HG03280 (cell line): ENCODE data around the gene LDLRAD4.

Experiments
- ATAC-seq: cut with Tn5 transposase; IDR thresholded peaks from one replicate; pipeline ENCODE4 v1.9.1; 2021; ENCODE audit warnings: mild to moderate bottlenecking, moderate library complexity; ENCODE audit not compliant: unreplicated experiment

Gene LDLRAD4

DNA sequence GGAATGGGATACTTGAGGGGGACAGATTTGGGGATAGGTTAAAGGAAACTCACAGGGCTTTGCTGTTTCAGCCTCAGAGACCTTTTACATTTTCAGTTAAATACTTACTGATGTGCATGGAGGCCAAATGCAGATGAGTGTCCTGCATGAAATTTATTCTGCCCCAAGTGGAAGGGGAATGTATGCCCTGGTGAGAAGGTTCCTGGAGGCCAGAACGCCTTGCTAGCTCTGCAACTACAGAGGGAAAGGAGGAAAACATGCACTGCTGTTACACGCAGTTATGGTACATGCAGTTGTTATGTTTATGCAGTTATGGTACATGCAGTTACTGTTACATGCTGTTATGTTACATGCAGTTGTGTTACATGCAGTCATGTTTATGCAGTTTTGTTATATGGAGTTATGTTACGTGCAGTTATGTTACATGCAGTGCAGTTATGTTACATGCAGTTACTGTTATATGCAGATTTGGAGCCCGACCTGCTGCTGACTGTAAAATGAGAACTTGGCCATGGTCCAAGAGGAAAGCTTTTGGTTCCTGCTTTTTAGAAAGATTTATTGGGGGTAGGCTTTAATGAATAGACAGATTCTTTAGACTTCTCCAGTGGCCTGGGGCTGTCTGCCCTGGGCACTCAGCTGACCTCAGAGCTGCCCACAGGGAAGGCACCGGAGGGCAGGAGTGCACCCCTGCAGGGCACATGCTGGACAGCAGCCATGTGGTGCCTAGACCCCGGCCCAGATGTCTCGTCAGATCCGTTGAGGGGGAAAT, 84.1 kb downstream of the LDLRAD4 start:
- no peak for ATAC-seq

DNA sequence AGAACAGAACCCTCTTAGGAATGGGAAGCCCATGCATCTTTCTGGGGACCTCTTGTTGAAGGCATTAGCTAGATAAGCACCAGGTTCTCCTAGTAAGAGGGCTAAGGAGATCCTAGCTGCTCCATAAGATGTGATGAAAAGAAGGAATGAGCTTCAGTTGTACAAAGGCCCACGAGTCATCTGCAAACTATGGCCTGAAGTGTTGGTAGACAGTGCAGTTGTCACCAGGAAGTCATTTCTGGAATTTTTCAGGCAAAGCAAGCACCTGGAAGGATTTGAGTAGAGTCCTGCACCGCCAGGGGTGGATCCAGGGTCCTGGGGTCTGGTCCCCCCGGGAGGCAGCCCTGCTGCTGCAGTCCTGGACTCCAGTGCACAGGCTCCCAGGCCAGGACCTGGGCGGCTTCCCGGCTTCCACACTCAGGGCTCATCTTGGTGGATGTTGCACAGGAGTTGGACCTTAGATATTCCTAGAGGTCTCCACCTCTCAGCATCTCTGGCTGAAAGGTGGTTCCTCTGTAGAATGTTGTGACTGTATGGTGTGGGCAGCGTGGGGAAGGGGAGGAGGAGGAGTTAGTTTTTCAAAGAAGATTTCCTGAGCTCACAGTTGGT, 85.3 kb downstream of the LDLRAD4 start:
- no peak for ATAC-seq

DNA sequence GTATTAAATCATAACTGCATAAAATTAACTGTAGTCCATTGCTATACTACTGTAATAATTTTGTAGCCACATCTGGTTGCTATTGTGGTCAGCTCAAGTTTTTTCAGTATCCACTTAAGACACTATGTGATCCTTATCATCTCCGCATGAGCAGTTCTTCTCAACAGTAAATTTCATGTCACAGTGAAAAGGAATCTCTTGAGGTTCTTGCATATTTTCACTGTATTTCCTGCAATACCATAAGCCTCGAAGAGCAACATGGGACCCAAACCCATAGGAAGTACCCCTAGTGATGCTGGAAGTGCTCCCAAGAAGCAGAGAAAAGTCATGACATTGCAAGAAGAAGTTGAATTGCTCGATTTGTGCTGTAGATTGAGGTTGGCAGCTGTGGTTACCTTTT, 86.7 kb downstream of the LDLRAD4 start:
- ATAC-seq = no peak

DNA sequence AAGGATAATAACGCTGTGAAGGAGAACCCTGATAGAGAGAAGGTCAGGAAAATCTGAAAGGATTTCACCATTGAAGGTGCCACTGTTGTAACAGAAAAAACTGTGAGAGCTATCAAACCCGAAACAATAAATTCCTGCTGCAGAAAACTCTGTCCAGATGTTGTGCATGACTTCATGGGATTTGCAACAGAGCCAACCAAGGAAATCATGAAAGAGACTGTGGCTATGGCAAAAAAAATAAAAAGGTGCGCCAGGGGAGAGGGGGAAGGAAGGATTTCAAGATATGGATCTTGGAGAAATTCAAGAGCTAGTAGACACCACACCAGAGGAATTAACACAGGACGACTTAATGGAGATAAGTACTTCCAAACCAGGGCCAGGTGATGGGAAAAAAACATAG, 88.0 kb downstream of the LDLRAD4 start:
- ATAC-seq = no peak

DNA sequence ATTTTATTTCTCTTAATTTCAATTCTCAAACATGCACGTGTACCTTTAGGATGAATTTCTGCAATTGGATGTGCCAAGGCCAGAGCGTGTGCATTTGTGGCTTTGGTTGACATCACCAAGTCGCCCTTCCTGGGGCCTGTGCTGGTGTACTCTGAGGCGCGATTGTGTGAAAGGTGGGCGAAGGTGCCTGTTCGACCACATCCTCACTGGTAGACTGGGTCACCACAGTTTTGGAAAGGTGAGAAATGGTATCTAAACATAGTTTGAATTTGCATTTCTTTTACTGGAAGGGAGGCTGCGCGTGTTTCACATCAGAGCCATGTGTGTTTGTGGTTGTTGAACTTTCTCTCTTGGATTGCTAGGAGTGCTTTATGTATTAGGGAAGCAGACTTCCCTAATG, 89.8 kb downstream of the LDLRAD4 start:
- ATAC-seq = no peak

DNA sequence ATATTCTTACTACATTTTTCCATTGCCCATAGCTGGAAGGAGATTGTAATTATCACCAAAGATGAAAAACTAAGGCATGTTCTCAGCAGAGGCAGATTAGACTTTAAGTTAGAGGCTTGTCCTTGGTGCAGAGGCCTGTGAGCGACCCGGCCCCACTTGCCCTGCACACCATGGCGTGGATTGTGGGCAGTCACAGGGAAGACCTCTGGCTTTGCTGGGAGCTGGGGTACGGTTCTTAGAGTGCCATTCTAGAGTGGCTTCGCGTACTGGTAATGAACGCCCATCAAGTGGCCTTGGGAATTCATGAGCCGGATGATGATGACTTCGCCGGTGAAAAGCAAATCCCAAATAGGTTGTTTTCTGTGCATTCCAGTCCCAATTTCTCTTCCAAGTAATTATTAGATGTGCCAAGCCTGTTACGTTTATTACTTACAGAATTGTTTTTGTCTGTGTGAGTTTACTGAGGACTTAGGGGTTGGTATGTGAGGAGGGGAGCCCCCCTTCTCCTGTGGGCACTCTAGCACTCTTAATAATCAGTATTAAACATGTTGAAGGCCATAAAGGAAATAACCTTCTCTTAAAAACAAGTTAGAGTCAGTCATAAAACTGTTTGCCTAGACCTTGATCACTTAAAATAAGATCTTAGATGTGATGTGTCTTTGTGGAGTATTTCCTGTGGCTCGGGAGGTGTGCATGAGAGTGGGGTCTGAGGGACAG, 90.6 kb downstream of the LDLRAD4 start:
- no peak for ATAC-seq

DNA sequence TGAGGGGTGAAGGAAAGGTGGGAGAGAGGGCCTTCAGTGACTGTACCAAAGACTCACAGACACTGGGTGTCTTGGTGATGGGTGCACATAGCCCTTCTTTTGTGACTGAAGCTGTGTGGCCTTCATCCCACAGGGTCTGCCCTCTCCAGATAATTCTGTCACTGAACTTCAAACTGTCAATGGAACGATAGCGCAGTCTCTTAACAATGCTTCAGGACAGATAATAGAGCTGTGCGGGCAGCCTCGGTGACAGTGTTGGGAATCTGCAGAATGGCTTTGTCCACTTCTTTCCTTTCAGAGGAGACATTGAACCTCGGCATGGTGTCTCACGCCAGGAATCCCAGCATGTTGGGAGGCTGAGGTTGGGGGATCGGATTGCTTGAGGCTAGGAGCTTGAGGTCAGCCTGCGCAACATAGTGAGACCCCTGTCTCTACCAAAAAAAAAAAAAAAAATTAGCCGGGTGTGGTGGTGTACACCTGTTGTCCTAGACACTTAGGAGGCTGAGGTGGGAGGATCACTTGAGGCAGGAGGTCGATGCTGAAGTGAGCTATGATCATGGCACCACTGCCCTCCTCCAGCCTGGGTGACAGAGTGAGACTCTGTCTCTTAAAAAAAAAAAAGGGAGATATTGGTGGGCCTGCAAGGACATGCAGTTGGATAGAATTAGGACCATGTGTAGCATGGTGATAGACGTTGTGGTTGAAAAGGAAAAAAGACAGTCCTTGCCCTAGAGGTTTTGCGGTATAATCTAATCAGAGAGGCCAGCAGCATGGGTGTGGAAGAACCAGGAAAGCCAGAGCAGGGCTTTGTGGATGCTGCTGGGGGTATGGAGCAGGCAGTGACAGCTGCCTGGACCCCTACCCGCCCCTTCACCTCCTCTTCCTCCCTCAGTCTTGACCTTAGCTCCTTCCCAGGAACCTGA, 91.4 kb downstream of the LDLRAD4 start:
- ATAC-seq = no peak

DNA sequence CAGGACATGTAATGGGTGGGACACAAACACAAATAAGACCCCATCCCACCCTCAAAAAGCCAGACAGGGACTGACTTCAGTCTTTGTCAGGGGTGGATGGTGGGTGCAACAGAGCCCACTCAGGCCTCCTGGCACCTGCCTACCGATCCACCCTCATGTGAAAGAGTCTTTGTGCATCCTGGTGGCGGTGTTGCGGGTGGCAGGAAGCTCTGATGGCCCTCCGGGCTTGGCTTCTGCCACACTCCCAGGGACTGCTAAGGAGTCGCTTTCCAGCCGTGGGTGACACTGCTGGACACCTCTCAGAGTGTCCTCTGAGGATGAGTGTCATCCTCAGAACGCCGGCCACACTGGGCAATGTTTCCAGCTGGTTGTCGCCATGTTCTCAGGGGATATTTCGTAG, 92.6 kb downstream of the LDLRAD4 start:
- no peak for ATAC-seq

DNA sequence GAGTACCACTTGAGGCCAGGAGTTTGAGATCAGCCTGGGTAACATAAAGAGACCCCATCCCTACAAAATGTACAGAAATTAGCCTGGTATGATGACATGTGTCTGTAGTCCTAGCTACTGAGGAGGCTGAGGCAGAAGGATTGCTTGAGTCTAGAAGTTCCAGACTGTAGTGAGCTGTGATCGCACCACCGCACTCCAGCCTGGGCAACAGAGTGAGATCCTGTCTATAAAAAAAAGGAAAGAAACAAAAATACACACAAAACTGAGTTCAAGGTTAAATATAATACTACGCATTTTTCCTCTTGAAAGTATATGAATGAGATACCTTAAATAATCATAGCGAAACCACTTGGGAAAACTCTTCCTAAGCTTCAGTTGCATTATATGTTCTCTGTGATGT, 94.0 kb downstream of the LDLRAD4 start:
- no peak for ATAC-seq

DNA sequence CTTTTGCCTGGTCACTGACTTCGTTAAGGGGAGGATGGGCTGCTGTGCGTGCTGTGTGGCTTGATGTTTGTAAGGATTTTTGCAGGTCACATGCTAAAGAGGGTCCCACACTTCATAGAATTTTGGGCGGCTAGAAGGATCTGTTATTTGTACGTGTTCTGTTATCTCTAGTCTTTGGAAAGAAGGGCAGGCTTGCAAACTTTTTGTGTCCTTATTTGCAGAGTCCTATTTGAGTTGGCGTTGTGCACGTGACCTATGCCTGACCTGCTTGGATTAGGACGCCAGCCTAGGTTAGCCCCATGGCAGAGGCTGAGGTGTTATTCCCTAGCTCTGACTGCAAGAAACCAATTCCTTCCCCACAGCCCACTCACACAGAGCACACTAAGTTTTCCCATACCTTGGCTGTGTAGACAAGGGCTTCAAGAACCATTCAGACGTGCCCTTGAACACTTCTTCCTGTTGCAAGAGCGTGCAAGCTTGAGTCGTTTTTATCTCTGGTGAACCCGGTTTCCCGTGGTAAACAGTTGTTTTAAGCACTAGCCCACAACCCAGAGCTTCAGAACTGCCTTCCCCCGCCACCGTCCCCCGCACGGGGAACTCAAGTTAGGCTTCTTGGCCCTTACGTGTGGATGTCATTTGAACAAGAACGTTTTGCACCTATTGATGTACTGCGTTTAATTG, 94.6 kb downstream of the LDLRAD4 start:
- ATAC-seq = no peak

DNA sequence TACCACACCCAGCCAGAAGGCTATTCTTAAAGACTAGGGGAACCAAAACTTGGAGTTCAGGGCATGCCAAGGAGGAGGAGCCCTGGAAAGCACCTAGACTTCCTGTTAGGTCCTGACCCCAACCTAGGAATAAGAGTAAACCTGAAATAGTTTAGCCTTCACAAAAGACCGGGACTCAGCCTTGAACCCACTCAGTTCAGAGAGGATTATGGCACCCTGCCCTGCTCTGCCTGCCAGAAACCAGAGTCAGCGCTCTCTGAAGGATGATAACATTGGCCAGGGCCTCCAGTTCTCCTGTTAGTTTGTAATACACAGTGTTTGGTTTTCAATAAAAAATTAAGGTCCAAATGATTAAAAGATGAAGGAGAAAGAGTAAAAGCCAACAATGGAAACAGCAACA, 96.4 kb downstream of the LDLRAD4 start:
- ATAC-seq = no peak

DNA sequence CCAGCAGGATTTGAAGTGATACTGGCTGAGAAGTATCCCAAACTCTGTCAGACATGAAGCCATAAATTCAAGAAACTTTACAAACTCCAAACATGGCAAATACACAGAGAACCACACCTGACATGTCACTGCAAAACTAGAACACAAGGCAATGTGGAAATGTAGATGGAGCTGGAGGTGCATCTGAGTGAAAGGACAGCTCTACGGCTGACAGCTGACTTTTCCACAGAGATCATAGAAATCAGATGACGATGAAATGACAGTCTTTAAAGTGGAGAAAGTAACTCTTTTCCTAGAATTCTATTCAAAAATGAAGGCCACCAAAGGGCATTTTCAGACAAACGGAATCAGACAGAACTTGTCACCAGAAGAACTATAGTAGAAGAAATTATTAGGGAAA, 97.5 kb downstream of the LDLRAD4 start:
- ATAC-seq = no peak

DNA sequence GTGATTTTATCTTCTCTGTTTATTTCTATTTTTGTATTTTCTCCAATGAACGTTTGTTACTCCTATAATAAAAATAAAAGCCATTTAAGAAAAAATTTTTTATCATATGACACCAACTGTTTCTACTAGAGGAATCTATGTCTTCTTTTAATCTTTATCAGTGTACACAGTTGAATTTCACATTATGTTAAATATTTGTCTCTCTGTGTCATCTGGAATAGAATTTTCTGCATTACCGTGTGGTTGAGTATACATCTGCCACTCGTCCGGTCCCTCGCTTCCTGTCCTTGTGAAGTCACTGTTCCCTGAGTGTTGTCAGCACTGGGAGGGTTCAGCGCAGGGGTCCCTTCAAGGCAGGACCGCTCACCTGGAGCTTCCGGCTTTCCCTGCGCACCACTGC, 99.2 kb downstream of the LDLRAD4 start:
- no peak for ATAC-seq

DNA sequence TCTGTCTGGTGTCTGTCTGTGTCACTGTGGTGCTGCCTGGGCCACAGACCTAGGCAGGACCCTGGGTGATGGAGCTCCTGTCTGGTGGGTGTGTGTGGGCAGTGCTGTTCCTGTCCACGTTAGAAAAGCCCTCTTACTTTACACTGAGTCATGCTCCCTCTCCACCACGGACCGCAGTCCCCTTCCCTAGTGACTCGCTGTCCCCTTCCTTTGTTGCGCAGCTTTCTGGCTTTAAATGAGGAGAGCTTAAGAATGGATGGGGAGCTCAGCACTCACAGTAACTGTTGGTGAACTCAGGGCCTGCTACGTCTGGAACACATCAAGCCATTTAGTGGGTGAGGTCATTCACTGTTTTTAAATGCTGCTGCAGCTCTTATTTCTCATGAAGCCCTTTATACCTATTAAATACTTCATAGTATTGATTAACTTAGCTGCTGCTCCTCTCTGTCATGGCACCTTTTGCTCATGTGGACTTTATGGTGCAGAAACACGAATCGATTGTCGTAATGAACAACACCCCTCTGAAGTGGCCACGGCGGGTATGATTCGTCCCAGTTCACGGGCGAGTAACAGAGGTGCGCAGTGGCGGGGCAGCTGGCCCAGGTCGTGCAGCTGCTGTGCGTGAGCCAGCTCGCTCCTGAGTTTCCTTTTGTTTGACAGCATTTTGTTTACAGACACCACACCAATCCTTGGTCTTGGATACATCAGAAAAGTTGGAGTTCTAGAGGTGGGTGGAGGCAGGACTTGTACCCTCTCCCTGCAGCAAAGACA, 100.4 kb downstream of the LDLRAD4 start:
- ATAC-seq = no peak

DNA sequence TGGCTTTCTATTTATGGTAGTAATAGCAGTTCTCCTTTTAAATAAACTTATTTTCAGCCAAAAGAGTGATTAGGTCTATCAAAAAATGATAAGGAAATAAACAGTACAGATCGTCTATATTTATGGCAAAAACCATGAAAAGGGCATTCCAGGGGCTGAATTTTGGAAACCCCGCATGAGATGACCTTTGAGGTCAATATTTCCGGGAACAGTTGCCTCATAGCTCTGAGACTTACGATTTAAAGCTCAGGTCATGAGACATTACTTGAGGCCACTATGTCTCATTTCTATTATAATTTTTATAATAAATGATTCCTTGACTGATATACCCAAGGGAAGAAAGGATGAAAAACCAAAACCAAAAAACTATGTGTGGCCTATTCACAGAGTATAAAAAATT, 101.1 kb downstream of the LDLRAD4 start:
- ATAC-seq = no peak

DNA sequence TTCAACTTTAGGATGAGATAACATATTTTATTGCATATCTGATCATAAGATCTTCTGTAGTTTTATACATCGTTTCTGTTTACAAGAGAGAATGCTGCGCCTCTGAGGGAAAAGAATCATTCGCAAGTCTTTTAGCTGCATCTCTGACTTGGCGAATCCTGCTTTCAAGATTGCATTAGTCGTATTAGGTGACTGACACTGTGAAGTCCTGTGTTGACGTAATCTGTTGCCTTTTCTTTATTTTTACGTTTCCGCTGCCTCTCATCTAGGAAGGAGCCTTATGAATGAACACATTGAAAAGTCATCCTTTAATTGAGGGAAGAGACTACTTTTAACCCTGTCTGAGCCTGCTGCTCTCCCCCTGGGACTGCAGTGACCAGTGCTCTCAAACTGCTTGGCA, 101.5 kb downstream of the LDLRAD4 start:
- no peak for ATAC-seq

DNA sequence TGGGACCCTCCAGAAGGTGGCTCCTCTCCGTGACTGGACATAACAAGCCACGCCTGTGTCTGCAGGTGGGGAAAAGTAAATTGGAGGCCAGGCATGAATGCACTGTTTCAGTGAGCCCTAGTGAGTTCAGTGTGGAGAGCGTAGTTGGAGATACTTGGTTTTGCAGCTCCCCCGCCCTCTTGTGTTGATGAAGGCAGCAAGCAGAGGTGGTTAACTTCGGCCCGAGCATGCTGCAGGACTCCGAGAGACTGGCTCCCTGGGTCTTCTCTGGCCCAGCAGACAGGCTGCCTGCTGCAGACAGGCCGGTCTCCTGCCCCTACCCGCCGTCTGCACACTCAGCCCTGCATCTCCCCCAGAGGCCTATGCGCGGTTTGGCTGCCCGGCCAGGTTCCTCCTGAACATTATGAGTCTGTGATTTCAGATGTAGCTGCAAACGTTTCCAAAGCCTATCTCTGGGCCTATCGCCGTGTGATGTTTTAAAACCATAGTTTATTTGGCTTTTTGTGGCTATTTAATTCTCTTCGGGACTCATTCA, 102.4 kb downstream of the LDLRAD4 start:
- no peak for ATAC-seq

DNA sequence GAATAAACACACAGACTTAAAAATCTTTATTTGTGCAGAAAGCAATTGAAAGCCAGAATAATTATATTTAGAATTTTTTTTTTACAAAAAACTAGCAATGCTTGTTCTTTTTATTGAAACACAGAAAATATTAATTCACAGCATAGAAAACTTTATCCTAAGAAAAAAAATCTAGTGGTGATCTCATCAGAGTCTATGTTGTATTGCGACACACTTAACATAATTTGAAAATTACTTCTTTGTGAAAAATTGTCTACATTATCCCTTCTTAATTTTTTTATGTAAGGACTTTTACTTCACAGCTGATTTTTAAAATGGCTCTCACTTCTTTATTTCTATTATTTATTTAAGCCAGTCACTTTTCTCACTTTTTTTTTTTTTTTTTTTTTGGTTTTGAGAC, 103.4 kb downstream of the LDLRAD4 start:
- no peak for ATAC-seq

DNA sequence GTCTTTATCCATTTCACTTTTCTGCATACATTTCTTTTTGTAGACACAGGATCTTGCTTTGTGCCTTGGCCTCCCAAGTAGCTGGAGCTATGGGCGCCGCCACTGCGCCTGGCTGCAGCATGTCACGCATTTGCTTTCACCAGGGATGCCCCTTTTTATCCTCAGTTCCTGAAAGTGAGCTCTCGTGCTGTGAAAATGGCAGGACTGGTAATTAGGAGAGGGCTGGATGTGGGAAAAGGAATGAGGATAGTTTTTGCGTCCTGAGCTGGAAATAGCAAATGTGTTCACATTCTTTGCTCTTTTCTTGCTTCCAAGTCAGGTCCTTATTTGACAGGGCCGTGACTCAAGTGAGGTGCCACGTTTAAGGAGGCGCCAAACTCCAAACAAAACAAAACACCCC, 104.6 kb downstream of the LDLRAD4 start:
- ATAC-seq = no peak

DNA sequence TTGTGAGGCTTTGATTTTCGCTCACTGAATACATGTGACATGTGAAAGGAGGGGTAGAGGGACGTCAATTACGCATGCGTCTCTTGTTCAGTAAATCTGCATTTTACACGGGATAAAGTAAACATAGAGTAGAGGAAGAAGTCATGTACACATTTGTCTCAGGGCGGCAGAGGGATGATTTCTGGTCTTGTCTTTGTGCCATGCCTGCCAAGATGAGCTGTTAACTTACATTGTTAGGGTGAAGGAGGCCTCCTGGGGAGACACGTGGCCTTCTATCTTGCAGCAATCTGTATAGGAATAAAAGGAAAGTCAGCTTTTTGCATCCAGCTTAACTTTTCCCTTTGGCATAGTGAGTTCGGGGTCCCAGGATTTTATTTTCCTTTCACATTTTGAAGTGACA, 106.3 kb downstream of the LDLRAD4 start:
- no peak for ATAC-seq
